ENCODE data around the gene INPP5A.
"Not testable (repeated sequence)": the region's sequence is repeated elsewhere in the genome, so short reads cannot be mapped to it uniquely, and the experiment has no call there.

INPP5A gene

GRCh38 chr10:132584081-132584480 is 46.5 kb downstream of the INPP5A start:
- no peak for DNase-seq

GRCh38 chr10:132585732-132586722 is 48.4 kb downstream of the INPP5A start:
- no peak for DNase-seq

- DNase-seq, result no peak
Measured at GRCh38 chr10:132586739-132587138, 49.2 kb downstream of the INPP5A start.

GRCh38 chr10:132587175-132587574 is 49.6 kb downstream of the INPP5A start:
- no peak for DNase-seq

GRCh38 chr10:132588301-132589013 is 50.9 kb downstream of the INPP5A start:
- no peak for DNase-seq

GRCh38 chr10:132589015-132589414 is 51.4 kb downstream of the INPP5A start:
- no peak for DNase-seq

GRCh38 chr10:132589681-132590080 is 52.1 kb downstream of the INPP5A start:
- no peak for DNase-seq

- no peak for DNase-seq
Measured at GRCh38 chr10:132590094-132590751, 52.6 kb downstream of the INPP5A start.

- no peak for DNase-seq
Measured at GRCh38 chr10:132590752-132591121, 53.1 kb downstream of the INPP5A start.

GRCh38 chr10:132591166-132591971 is 53.8 kb downstream of the INPP5A start:
- DNase-seq, result no peak

- DNase-seq, result no peak
Measured at GRCh38 chr10:132592790-132593383, 55.3 kb downstream of the INPP5A start.

GRCh38 chr10:132593389-132593788 is 55.8 kb downstream of the INPP5A start:
- DNase-seq, result no peak

GRCh38 chr10:132593900-132594876 is 56.6 kb downstream of the INPP5A start:
- no peak for DNase-seq

- no peak for DNase-seq
Measured at GRCh38 chr10:132595021-132595420, 57.4 kb downstream of the INPP5A start.

- DNase-seq, result no peak
Measured at GRCh38 chr10:132595854-132596253, 58.3 kb downstream of the INPP5A start.

GRCh38 chr10:132596742-132597279 is 59.2 kb downstream of the INPP5A start:
- no peak for DNase-seq

- no peak for DNase-seq
Measured at GRCh38 chr10:132597654-132598053, 60.1 kb downstream of the INPP5A start.

GRCh38 chr10:132599023-132599618 is 61.5 kb downstream of the INPP5A start:
- not testable (repeated sequence) for DNase-seq

- DNase-seq, result no peak
Measured at GRCh38 chr10:132599732-132600131, 62.1 kb downstream of the INPP5A start.

- DNase-seq, result no peak
Measured at GRCh38 chr10:132600416-132600815, 62.8 kb downstream of the INPP5A start.
